Measurements from ENCODE around the gene ZNF783. TPM values are rescaled to one million over a fixed set of nuclear protein-coding genes. Genes with fewer than 3 reads are reported as not detected.

Gene ZNF783
- total RNA-seq, 3 donors from 2014 or later = 9.2 to 18.2 (median 12.9) TPM

DNA sequence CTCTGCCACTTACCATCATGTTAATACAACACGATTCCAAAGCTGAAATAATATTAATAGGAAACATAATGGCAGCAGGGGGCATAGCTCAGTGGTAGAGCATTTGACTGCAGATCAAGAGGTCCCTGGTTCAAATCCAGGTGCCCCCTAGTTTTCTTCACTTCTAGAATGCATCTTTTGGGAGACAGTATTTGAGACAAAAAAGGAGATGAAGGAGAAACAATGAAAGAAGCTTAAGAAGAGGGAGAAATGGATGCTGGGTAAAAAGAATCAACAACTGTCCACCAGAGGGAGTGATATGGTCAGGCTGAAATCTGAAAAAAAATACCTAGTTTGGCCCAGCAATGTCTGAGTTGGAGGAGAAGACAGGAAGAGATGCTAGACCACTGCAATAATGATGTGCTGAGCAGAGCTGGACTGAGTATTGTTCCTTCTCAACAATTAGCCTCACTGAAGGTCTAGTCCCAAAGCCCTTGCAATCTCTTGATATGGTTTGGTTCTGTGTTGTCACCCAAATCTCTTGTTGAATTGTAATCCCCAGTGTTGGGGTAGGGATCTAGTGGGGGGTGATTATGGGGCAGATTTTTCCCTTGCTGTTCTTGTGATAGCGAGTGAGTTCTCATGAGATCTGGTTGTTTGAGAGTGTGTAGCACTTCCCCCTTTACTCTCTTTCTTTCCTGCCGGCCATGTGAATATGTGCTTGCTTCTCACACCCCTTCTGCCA lies 48.3 kb downstream of the ZNF783 start:
- Histone ChIP-seq H3K4me1 (ENCODE audit: low read depth) (no peaks in the 10 kb centered on the region), H3K9me3 (no peaks in the 10 kb centered on the region), H3K36me3 (ENCODE audit: low read depth) (no peaks in the 10 kb centered on the region), H3K4me3 (no peak overlapping the region)
- ATAC-seq (peak; percentile 50), DNase-seq (peak in 1 of 3 donors; percentile 16)
- intact Hi-C loops (cut with DNase I, micrococcal nuclease) = no loop called here
- TF ChIP-seq, protein P1, sequence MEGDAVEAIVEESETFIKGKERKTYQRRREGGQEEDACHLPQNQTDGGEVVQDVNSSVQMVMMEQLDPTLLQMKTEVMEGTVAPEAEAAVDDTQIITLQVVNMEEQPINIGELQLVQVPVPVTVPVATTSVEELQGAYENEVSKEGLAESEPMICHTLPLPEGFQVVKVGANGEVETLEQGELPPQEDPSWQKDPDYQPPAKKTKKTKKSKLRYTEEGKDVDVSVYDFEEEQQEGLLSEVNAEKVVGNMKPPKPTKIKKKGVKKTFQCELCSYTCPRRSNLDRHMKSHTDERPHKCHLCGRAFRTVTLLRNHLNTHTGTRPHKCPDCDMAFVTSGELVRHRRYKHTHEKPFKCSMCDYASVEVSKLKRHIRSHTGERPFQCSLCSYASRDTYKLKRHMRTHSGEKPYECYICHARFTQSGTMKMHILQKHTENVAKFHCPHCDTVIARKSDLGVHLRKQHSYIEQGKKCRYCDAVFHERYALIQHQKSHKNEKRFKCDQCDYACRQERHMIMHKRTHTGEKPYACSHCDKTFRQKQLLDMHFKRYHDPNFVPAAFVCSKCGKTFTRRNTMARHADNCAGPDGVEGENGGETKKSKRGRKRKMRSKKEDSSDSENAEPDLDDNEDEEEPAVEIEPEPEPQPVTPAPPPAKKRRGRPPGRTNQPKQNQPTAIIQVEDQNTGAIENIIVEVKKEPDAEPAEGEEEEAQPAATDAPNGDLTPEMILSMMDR (IDR thresholded peaks at IDR 0.05) = no peak

DNA sequence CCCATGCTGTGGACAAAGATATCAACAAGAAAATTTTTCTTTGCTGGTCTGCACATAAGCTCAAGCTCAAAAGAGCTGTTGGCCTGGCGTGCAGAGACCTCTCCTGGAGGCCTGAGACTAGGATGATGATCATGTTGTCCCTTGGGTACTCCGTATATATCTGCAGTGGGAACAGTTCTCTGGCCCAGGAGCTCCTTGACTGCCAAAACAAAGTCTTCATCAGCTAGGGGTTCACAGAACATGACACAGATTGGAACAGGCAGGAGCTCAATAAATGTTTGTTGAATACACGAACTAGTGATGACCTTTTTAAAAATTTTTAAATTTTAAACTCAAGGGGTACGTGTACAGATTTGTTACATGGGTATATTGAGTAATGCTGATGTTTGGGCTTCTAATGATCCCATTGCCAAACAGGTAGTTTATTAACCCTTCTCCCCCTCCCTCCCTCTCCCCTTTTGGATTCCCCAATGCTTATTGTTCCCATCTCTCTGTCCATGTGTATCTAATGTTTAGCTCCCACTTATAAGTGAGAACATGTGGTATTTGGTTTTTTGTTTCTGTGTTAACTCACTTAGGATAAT lies 49.1 kb downstream of the ZNF783 start:
- DNase-seq (no peak), ATAC-seq (no peak)
- H3K4me1 ChIP-seq (ENCODE audit: low read depth) = no peaks in the 10 kb centered on the region
- intact Hi-C loops (cut with DNase I, micrococcal nuclease) = no loop called here
- H3K36me3 ChIP-seq (ENCODE audit: low read depth) = no peaks in the 10 kb centered on the region
- H3K4me3 ChIP-seq = no peak overlapping the region
- TF ChIP-seq, protein P1 (IDR thresholded peaks at IDR 0.05) = no peak
- H3K9me3 ChIP-seq = no peaks in the 10 kb centered on the region

DNA sequence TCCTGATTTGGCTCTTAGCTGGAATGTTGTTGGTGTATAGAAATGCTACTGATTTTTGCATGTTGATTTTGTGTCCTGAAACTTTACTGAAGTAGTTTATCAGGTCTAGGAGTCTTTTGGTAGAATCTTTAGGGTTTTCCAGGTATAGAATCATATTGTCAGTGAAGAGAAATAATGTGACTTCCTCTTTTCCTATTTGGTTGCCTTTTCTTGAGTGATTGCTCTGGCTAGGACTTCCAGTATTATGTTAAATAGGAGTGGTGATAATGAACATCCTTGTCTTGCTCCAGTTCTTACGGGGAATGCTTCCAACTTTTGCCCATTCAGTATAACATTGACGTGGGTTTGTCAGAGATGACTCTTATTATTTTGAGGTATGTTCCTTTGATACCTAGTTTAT lies 52.0 kb downstream of the ZNF783 start:
- intact Hi-C loops (cut with DNase I, micrococcal nuclease) = no loop called here
- DNase-seq (no peak), ATAC-seq (no peak)
- Histone ChIP-seq H3K4me3 (no peak overlapping the region), H3K36me3 (ENCODE audit: low read depth) (no peaks in the 10 kb centered on the region), H3K4me1 (ENCODE audit: low read depth) (no peaks in the 10 kb centered on the region), H3K9me3 (no peaks in the 10 kb centered on the region)
- TF ChIP-seq, protein P1 (IDR thresholded peaks at IDR 0.05) = no peak

DNA sequence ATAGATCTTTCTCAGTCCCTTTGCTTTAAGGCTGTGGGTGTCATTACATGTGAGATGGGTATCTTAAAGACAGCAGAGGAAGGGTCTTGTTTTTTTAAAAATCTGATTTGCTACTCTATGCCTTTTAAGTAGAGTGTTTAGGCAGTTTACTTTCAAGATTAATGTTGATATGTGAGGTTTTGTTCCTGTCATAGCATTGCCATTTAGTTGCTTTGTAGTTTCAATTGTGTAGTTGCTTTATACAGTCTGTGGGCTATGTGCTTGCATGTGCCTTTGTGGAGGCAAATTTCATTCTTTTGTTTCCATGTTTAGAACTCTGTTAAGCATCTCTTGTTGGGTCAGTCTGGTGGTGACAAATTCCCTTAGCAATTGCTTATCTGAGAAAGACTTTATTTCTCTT lies 54.6 kb downstream of the ZNF783 start:
- intact Hi-C loops (cut with DNase I, micrococcal nuclease) = no loop called here
- no peaks in the 10 kb centered on the region for H3K36me3 ChIP-seq (ENCODE audit: low read depth)
- TF ChIP-seq, protein P1 (IDR thresholded peaks at IDR 0.05) = no peak
- no peak for ATAC-seq
- no peak overlapping the region for H3K4me3 ChIP-seq
- H3K9me3 ChIP-seq = no peaks in the 10 kb centered on the region
- DNase-seq = no peak
- no peaks in the 10 kb centered on the region for H3K4me1 ChIP-seq (ENCODE audit: low read depth)

DNA sequence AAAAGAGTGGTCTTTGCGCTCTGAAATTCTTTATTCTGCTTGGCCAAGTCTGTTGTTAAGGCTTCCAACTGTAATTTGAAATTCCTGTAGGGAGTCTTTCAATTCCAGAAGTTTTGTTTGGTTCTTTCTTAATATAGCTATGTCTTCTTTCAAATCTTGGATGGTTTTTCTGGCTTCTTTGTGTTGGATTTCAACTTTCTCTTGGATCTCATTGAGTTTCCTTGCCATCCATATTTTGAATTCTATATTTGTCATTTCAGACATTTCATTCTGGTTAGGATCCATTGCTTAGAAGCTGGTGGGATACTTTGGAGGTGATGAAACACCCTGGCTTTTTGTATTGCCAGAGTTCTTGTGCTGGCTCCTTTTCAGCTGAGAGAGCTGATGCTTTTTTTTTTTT lies 55.5 kb downstream of the ZNF783 start:
- TF ChIP-seq, protein P1 (IDR thresholded peaks at IDR 0.05) = no peak
- no peak for ATAC-seq
- Histone ChIP-seq H3K36me3 (ENCODE audit: low read depth) (no peaks in the 10 kb centered on the region), H3K4me3 (no peak overlapping the region), H3K9me3 (no peaks in the 10 kb centered on the region), H3K4me1 (ENCODE audit: low read depth) (no peaks in the 10 kb centered on the region)
- intact Hi-C loops (cut with DNase I, micrococcal nuclease) = no loop called here
- no peak for DNase-seq

Data from mucosa of descending colon (tissue), 3 donors.